CD4-positive, alpha-beta T cell treated with Interleukin-1 beta for 1 hour (primary cell): Measurements from ENCODE around the gene NFATC4.

Source experiments
- DNase-seq, 2 donors: peaks; one replicate each; pipeline ENCODE4 v3.0.0-alpha.2; 2020 to 2022

Gene NFATC4

DNA sequence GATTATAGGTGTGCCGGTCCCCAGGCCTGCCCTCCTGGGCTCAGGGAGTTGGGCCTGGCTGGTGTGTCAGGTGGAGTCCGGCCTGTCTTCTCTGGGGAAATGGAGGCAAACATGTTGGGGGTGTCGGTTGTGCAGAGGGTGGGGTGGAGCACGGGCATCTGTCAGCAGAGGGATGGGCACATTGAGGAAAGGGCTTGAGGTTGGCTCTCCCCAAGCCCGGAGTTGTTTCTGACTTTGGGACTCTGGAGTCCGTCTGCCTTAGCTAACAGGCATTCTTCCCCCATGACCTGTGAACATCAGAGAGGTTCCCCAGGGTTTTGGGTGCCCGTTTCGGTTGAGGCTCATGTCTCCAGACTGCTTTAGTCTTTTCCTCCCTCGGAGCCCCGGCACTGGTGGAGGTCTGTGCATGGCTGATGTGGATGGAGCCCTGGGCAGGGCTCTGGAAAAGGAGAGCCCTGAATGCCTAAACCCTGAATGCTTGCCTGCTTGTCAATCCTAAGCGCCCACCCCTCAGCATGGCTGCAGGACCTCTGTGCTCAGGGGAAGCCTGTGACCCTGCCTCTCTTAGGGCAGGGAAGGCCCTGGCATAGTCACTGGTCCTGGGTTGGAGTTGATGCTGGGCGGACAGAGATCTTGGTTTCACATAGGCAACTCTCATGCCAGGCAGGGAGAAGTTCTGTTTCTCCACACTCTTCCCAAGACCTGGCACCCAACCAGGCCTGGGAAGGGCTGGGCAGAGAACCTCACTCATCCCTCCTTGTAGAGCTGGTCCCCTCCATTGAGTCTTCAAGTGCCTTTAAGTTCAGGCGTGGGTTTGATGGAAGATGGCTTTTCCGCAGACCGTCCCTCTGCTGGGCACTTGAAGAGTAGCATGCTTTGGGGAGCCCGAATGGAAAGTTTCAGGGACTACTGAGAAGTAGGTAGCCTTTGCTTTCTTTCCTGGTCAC, 43.7 kb downstream of the NFATC4 start:
- peak; percentile 41 to 47 for DNase-seq

DNA sequence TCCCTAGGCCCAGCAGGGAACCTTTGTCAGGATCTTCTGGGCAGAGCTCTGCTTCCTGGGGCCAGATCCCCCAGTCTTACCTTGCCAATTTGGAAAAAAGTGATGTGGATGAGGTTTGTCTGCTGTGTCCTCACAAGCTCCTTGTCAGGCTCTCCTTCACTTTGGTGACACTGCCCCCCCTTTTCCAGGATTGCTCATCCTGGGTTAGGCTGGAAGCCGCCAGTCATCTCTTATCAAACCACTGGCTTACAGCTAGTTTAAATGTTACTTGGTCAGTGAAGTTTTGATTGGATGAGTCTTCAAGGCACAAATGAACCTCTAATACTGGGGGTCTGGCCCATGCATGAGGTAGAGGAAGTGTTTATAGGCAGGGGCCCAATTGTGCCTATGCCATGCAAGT, 46.1 kb downstream of the NFATC4 start:
- DNase-seq: no peak

DNA sequence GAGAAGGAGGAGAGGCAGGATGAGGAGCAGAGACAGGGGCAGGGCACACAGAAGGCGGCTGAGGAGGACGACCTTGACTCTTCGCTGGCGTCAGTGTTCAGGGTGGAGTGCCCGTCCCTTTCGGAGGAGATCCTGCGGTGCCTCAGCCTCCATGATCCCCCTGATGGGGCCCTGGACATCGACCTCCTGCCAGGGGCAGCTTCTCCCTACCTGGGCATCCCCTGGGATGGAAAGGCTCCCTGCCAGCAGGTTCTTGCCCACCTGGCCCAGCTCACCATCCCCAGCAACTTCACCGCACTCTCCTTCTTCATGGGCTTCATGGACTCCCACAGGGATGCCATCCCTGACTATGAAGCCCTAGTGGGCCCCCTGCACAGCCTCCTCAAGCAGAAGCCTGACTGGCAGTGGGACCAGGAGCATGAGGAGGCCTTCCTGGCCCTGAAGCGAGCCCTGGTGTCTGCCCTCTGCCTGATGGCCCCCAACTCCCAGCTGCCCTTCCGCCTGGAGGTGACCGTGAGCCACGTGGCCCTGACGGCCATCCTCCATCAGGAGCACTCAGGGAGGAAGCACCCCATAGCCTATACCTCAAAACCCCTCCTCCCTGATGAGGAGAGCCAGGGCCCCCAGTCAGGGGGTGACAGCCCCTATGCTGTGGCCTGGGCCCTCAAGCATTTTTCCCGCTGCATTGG, 46.9 kb downstream of the NFATC4 start:
- DNase-seq: no peak

DNA sequence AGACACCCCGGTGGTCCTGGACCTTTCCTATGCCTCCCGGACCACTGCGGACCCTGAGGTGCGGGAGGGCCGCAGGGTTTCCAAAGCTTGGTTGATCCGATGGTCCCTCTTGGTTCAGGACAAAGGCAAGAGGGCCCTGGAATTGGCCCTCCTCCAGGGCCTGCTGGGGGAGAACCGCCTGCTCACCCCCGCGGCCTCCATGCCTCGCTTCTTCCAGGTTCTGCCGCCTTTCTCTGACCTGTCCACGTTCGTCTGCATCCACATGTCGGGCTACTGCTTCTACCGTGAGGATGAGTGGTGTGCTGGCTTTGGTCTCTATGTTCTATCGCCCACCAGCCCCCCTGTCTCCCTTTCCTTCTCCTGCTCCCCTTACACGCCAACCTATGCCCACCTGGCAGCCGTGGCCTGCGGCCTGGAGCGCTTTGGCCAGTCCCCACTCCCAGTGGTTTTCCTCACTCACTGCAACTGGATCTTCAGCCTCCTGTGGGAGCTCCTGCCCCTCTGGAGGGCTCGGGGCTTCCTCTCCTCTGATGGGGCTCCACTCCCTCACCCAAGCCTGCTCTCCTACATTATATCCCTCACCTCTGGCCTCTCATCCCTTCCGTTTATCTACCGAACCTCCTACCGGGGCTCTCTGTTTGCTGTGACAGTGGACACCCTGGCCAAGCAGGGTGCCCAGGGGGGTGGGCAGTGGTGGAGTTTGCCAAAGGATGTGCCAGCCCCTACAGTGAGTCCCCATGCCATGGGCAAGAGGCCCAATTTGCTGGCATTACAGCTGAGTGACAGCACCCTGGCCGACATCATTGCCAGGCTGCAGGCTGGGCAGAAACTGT, 47.7 kb downstream of the NFATC4 start:
- DNase-seq: no peak

DNA sequence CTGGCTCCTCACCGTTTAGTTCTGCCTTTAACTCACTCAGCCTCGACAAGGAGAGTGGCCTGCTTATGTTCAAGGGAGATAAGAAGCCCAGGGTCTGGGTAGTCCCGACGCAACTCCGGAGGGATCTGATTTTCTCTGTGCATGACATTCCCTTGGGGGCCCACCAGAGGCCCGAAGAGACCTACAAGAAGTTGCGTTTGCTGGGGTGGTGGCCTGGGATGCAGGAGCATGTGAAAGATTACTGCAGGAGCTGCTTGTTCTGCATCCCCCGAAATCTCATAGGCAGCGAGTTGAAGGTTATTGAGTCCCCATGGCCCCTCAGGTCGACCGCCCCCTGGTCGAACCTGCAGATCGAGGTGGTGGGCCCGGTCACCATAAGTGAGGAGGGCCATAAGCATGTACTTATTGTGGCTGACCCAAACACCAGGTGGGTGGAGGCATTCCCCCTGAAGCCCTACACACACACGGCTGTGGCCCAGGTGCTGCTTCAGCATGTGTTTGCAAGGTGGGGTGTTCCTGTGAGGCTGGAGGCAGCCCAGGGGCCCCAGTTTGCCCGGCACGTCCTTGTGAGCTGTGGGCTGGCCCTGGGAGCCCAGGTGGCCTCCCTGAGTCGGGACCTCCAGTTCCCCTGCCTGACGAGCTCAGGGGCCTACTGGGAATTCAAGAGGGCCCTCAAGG, 48.4 kb downstream of the NFATC4 start:
- DNase-seq: no peak

DNA sequence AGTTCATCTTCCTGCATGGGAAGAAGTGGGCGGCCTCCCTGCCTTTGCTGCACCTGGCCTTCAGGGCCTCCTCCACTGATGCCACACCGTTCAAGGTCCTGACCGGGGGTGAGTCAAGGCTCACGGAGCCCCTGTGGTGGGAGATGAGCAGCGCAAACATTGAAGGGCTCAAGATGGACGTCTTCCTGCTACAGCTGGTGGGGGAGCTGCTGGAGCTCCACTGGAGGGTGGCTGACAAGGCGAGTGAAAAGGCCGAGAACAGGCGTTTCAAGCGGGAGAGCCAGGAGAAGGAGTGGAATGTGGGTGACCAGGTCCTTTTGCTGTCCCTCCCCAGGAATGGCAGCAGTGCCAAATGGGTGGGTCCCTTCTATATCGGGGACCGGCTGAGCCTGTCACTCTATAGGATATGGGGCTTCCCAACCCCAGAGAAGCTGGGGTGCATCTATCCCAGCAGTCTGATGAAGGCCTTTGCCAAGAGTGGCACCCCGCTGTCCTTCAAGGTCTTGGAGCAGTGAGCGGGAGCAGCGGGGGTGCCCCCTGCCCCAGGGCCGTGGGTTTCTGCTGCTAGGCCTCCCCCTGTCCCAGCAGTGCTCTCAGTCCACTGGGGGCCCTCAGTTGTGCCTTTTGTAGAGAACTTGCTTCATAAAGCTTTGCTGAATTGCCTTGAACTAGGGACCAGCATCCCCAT, 49.1 kb downstream of the NFATC4 start:
- no peak for DNase-seq

DNA sequence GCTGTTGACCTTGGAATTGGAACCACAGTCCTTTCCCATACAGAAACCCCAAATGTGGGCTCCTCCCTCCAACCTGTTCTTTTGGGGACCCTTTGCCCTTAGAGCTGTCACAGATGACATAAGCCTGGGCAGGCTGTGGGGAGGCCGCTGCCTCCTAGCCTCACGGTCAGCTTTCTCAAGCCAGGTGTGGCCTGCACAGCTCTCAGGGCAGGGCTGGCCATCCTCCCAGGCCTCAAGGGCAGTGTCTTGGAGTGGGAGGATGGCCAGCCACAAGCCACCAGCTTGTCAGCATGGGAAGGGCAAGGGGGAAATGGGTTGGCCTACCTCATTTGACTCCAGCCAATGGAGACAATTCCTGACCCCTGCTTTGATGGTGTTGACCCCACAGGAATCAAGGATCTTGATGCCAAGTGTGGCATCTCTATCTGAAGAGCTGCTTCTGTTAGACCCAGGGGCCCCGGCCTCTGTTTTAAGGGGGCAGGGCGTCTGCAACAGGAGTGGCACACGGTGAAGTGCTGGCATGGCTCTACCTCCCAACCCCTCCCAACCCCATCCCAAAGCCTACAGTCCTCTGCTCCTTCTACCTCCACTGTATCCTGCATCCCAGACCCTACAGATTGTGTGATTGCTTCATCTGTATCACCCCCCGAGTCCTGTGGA, 50.0 kb downstream of the NFATC4 start:
- DNase-seq: no peak

DNA sequence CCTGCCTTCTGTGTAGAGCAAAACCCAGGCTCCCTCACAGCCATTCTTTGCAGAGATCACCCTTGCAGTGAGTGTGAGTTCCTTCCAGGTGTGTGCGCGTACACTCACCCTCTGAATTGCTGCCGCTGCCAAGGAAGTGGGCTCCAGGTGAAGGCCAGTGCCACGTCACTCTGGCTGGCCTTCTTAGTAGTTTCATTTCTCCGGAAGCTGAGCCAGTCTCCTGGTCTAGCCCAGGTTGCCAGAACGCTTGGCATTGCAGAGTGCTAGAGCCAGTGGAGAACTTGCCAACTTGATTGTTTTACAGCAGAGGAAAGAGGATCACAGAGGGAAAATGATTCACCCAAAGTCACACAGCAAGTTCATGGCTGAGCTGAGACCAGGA, 50.5 kb downstream of the NFATC4 start:
- DNase-seq: no peak

DNA sequence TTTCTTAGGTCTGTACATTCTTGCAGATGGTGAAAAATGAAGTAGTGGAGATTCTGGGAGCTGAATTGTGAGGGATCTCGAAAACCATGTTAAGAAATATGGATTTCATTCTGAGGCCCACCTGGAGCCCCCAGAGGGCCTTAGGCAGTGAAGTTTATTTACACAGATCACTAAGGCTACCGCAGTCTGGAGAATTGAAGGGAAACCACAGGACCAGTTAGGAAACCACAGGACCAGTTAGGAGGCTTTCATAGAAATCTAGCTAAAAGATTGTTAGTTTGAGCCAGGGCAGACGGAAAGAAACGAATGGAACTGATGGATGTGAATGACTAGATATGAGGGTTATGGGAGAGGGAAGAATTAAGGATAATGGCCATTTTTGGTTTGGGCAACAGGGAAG, 54.3 kb downstream of the NFATC4 start:
- DNase-seq: no peak

DNA sequence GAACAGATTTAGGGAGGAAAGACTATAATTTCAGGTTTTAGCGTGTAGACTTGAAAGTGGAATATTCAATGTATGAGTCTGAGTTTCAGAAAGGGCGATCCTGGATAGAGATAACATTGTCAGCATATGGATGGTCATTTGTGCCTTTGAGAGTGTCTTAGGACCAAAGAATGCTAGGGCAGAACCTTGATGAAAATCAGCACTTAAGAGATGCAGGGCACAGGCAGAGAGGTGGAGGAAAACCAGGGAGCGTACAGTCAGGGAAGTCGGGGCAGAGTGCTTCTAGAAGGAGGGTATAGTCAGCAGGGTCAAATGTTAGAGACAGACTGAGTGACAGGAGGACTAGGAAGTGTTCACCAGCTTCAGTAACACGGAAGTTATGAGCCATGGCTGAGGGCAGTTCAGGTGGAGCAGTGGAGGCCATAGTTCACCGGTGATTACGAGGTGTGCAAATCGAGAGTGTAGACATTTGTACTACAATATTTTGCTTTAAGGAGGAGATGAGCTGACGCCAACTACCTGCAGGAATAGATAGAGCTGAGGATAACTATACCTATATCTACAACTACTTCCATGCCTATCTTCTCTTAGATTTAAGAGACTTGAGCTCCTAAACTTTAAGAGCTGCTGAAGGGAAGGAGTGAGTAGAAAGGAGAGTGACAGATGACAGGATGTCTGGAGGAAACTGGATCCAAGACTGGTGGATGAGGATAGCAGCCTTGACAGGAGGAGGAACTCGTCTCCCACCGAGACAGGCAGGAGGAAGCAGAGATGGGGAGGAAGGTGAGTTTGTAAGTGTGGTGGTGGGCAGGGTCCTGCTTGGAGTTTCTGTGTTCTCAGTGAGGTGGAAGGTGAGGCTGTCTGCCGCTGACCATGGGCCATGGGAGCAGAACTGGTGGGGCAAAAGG, 55.0 kb downstream of the NFATC4 start:
- DNase-seq: no peak

DNA sequence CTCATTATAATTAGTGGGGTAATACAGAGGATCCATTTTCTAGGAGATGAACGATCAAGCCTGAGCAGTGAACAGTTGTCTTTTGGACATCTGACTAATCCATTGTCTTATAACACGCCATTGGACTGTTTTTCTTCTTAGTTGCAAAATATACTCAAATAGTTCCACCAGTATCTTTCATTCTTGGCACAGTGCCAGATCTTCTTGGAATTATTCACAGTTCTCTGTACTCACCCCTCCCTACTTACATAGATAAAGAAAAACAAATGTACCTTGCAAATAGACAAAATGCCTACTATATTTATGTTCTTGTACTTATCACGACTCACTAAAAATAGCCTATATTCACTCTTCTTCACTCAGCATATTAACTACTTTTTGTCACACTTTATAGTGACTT, 57.7 kb downstream of the NFATC4 start:
- DNase-seq: peak in 1 of 2 donors; percentile 42

DNA sequence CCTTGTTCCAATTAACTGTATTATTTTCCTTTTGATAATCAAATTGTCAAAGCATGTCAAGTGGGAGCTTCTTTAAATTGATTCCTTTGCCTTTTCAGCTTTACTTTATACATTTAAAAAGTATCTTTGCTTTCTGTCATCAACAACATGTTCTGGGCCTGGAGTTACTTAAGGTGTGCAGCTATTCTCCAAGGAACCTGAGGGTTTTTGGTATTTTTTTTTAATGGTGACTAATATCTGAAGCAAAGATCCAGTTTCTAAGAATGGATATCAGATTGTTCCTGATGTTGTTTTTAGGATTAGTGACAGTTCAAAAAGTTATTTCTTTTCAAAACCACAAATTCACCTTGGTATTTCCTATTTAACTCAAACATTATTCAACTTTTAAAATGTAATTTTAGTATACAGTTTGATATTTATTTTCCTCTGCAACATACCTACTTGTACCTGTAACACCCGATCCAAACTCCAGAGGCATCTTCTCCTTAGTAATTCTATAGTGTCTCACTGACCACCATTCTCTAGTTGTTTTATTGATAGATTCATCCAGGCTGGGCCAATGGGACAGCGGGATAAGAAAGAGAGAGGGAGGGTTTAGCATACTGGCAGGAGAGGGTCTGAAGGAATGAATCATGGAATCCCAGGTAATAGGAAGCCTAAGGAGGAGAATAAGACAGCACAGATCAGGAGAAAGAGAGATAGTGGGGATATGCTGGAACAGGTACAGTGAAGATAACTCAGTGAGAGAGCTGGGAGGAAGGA, 58.3 kb downstream of the NFATC4 start:
- DNase-seq: no peak

DNA sequence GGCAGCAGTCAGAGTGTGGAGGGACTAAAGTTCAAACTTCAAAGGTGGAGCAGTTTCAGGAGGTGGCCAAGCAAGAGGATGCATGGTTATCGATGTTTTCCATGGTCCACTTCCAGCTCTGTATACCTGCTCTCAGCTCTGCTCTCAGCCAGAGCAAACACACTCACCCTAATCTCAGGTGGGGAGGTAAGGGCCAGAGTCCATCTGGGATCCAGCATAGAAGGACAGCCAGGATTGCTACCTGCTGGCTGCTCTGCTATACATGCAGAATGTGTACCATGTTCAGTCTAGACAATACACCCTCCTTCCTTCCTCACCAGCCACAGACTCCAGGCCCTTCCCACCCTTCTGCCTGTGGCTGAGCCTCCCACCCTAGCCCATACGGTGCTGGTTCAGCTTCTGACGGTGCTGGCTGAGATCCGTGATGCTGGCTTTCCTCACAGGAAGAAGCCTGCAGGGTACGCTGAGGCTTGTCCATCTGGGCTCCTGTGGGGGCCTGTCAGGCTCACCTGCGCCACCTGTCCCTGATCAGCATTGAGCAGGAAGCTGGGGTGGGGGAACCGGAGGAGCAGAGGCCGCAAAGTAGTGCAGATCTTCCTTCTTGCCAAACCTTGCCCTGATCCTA, 59.0 kb downstream of the NFATC4 start:
- peak in 1 of 2 donors; percentile 29 for DNase-seq

DNA sequence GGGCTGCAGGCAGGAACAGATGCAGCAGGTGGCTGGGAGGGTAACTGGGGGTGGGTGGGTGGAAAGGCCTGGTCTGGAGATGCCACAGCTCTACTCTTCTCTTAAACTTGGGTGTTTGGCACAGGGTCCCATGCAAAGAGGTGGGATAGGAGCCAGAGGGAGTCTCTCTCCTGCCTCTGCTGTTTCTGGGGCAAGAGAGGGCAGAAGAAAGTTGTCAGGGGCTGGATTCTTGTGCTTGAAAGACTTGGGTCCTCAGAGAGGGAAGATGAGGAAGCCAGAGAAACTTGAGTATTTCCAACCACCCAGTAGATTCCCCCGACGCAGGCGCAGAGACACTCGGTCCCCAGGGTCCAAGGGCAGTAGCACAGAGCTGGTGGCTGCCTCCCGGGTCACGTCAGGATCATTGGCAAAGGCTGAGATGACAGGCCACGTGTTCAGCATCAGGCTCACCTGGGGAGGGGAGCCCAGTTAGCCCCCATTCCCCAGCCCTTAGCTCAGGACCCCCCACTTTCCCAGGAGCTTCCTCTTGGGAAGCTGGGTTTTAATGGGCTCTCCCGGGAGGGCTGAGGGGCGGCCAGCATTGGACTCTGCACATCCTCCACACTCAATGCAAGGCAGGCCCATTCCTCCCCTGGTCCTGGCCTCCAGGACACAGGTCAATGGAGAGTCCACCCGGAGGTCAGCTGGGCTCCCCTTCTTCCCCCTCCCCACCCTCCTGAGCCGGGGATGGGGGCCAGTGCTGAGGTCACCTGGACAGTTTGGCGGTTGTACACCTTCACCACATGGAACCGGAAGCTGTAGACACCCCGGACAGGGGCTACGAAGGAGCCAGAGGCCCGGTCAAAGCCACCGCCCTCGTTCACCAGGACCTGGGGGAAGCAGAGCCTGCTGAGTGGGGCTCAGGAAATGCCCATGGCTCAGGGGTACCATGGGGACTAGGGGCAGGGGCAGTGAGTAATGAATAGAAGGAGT, 59.8 kb downstream of the NFATC4 start:
- DNase-seq: no peak

DNA sequence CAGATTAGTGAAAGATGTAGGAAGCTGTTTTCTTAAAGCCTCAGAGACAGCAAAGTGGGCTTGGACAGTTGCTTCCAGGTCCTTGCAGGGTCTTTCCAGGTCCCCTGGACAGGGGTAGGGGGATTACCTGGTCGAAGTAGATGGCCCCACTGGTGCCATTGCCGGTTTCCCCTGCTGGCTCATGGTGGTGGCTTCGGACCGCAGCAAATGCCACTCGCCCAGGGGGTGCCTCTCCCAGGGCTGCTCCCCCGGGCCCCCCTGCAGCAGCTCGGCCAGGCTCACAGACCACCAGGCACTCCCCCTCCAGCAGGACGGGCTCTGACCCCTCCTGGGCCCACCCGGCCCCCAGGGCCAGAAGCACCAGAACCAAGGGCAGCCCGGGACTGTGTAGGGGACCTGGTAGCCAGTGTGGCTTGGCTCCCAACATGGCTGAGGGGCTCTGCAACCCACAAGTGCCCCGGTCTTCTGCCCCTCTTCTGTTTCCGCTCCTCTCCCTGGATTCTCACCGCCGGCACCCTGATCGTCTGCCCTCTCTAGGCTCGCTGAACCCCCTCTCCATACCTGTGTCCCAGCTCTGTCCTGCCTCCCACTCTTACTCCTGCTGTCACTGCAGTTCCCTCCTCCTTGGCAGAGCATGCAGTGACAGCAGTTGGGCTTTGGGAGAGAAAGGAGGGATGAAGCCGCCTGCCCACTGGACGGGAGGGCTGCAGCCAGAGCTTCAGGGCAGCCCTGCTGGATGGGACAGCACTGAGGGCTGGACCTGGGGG, 60.8 kb downstream of the NFATC4 start:
- DNase-seq: no peak
